KMS-11 (cell line): Measurements from ENCODE around the gene KRTAP13-3.

ENCODE experiments used
- H2AFZ ChIP-seq: fragments of 200-600 bp; sonication (generic); 2 replicates; pipeline ENCODE4 v1.6.1; 2016; ENCODE audit warnings: antibody characterized with exemption, mixed run types, low read depth
- H3K27ac ChIP-seq: fragments of 200-600 bp; sonication (generic); 2 replicates; pipeline ENCODE4 v1.6.1; 2016; ENCODE audit warnings: mild to moderate bottlenecking, mixed run types
- H3K27me3 ChIP-seq: fragments of 200-600 bp; sonication (generic); 2 replicates; pipeline ENCODE4 v1.6.1; 2017; ENCODE audit warnings: mild to moderate bottlenecking, low read depth, mixed run types, moderate library complexity; ENCODE audit not compliant: insufficient read depth
- H3K36me3 ChIP-seq: fragments of 200-600 bp; sonication (generic); 2 replicates; pipeline ENCODE4 v1.6.1; 2017; ENCODE audit warnings: mild to moderate bottlenecking, mixed run types; ENCODE audit not compliant: insufficient read depth
- H3K4me1 ChIP-seq: fragments of 200-600 bp; sonication (generic); 2 replicates; pipeline ENCODE4 v1.6.1; 2016; ENCODE audit warnings: mild to moderate bottlenecking, low read depth, mixed run types; ENCODE audit not compliant: poor library complexity, severe bottlenecking
- H3K4me2 ChIP-seq: fragments of 200-600 bp; sonication (generic); 2 replicates; pipeline ENCODE4 v1.7.0; 2016; ENCODE audit warnings: mild to moderate bottlenecking, mixed run types
- H3K4me3 ChIP-seq: fragments of 200-600 bp; sonication (generic); IDR thresholded peaks from 2 replicates; pipeline ENCODE4 v1.6.1; 2017; ENCODE audit warnings: low read depth, low read length, mixed read lengths; ENCODE audit not compliant: insufficient read depth
- H3K79me2 ChIP-seq: fragments of 200-600 bp; sonication (generic); 2 replicates; pipeline ENCODE4 v1.6.1; 2016; ENCODE audit warnings: low read depth, mixed run types; ENCODE audit not compliant: insufficient read depth
- H3K9ac ChIP-seq: fragments of 200-600 bp; sonication (generic); 2 replicates; pipeline ENCODE4 v1.6.1; 2016; ENCODE audit warnings: mild to moderate bottlenecking, mixed run types
- H4K20me1 ChIP-seq: fragments of 200-600 bp; sonication (generic); 2 replicates; pipeline ENCODE4 v1.6.1; 2016; ENCODE audit warnings: mild to moderate bottlenecking, mixed run types; ENCODE audit not compliant: insufficient read depth
- CTCF ChIP-seq: fragments of 200-600 bp; sonication (generic); conservative IDR thresholded peaks from 2 replicates; pipeline ENCODE4 v1.6.1; 2017; ENCODE audit warnings: low read depth, mild to moderate bottlenecking, antibody characterized with exemption, low read length, moderate library complexity, mixed read lengths

The KRTAP13-3 gene

GRCh38 chr21:30382201-30382600 lies 43.5 kb downstream of the KRTAP13-3 start:
- no peak for TF ChIP-seq CTCF
- H3K4me1 ChIP-seq: no peaks in the 10 kb centered on the region
- no peak overlapping the region for H3K4me2 ChIP-seq
- H4K20me1 ChIP-seq: no peaks in the 10 kb centered on the region
- no peak overlapping the region for H2AFZ ChIP-seq
- H3K36me3 ChIP-seq: no peaks in the 10 kb centered on the region
- no peak overlapping the region for H3K27ac ChIP-seq
- no peaks in the 10 kb centered on the region for H3K27me3 ChIP-seq
- H3K79me2 ChIP-seq: no peaks in the 10 kb centered on the region
- no peak overlapping the region for H3K9ac ChIP-seq
- no peak overlapping the region for H3K4me3 ChIP-seq
